GM23338 (cell line): ENCODE measurements around the gene FTO. TPM values are rescaled to one million over a fixed set of nuclear protein-coding genes. Genes with fewer than 3 reads are reported as not detected.

Experiments used
- ATAC-seq: fragments of 200-7000 bp; cut with Tn5 transposase; 3 replicates; pipeline ENCODE4 v1.9.1; 2020
- DNase-seq: peaks from one replicate; pipeline ENCODE4 v3.0.0-alpha.2; 2015; ENCODE audit warnings: low spot score
- H2AFZ ChIP-seq: fragments of 200-600 bp; sonication (generic); 2 replicates; pipeline ENCODE4 v1.8.0; 2016; ENCODE audit warnings: antibody characterized with exemption, mild to moderate bottlenecking, moderate library complexity
- H3F3A ChIP-seq: fragments of 200-600 bp; sonication (generic); replicated peaks from 2 replicates; pipeline ENCODE4 v1.8.0; 2017; ENCODE audit warnings: antibody characterized with exemption, mixed run types, low read depth
- H3K27ac ChIP-seq: fragments of 200-600 bp; sonication (generic); 2 replicates; pipeline ENCODE4 v1.6.1; 2016; ENCODE audit warnings: low read depth
- H3K27me3 ChIP-seq: fragments of 200-600 bp; sonication (generic); 2 replicates; pipeline ENCODE4 v1.8.0; 2016; ENCODE audit warnings: mild to moderate bottlenecking, mixed run types, moderate library complexity; ENCODE audit not compliant: insufficient read depth
- H3K36me3 ChIP-seq: fragments of 200-600 bp; sonication (generic); 2 replicates; pipeline ENCODE4 v1.8.0; 2016; ENCODE audit warnings: mild to moderate bottlenecking; ENCODE audit not compliant: insufficient read depth
- H3K4me1 ChIP-seq: fragments of 200-600 bp; sonication (generic); 2 replicates; pipeline ENCODE4 v1.8.0; 2016; ENCODE audit warnings: mild to moderate bottlenecking, moderate library complexity; ENCODE audit not compliant: insufficient read depth
- H3K4me2 ChIP-seq: fragments of 200-600 bp; sonication (generic); 2 replicates; pipeline ENCODE4 v1.7.1; 2017; ENCODE audit warnings: mixed run types
- H3K4me3 ChIP-seq: fragments of 200-600 bp; sonication (generic); 2 replicates; pipeline ENCODE4 v1.6.1; 2016; ENCODE audit warnings: mixed run types
- H3K79me2 ChIP-seq: fragments of 200-600 bp; sonication (generic); replicated peaks from 2 replicates; pipeline ENCODE4 v1.8.0; 2017; ENCODE audit warnings: mild to moderate bottlenecking; ENCODE audit not compliant: insufficient read depth
- H3K9me2 ChIP-seq: fragments of 200-600 bp; sonication (generic); 2 replicates; pipeline ENCODE4 v1.8.0; 2017; ENCODE audit not compliant: insufficient read depth
- H4K20me1 ChIP-seq: fragments of 200-600 bp; sonication (generic); replicated peaks from 2 replicates; pipeline ENCODE4 v1.8.0; 2017; ENCODE audit warnings: mild to moderate bottlenecking; ENCODE audit not compliant: insufficient read depth
- H3K27ac Mint-ChIP-seq: 2 replicates; pipeline ENCODE4 v1.8.0; 2020; ENCODE audit warnings: inconsistent platforms, mild to moderate bottlenecking, moderate library complexity, mixed read lengths
- H3K27me3 Mint-ChIP-seq: 3 replicates; pipeline ENCODE4 v1.8.0; 2022; ENCODE audit warnings: low read depth, mild to moderate bottlenecking, moderate library complexity, mixed read lengths, inconsistent platforms; ENCODE audit not compliant: insufficient read depth, poor library complexity
- H3K36me3 Mint-ChIP-seq: 3 replicates; pipeline ENCODE4 v1.8.0; 2021; ENCODE audit warnings: low read depth, mild to moderate bottlenecking, inconsistent platforms, moderate library complexity, mixed read lengths
- H3K4me1 Mint-ChIP-seq: 3 replicates; pipeline ENCODE4 v1.8.0; 2020; ENCODE audit warnings: mild to moderate bottlenecking, inconsistent platforms, mixed read lengths
- H3K4me3 Mint-ChIP-seq: 3 replicates; pipeline ENCODE4 v1.8.0; 2021; ENCODE audit warnings: moderate library complexity, mild to moderate bottlenecking, inconsistent platforms, mixed read lengths
- H3K9me3 Mint-ChIP-seq: 3 replicates; pipeline ENCODE4 v1.8.0; 2020; ENCODE audit warnings: moderate library complexity, mild to moderate bottlenecking, inconsistent platforms, mixed read lengths
- CREB1 ChIP-seq: fragments of 250-450 bp; sonication (Bioruptor Pico); IDR thresholded peaks from 2 replicates; pipeline ENCODE4 v1.5.0; 2020; ENCODE audit warnings: low read depth, mild to moderate bottlenecking, moderate library complexity
- ETS1 ChIP-seq: IDR thresholded peaks from 2 replicates; pipeline ENCODE4 v1.6.1; 2016; ENCODE audit warnings: antibody characterized with exemption
- EZH2 ChIP-seq: fragments of 200-600 bp; sonication (generic); IDR thresholded peaks from one replicate; pipeline ENCODE4 v1.8.0; 2017; ENCODE audit warnings: antibody characterized with exemption, mild to moderate bottlenecking, low read depth; ENCODE audit not compliant: unreplicated experiment
- EZH2phosphoT487 ChIP-seq: fragments of 200-600 bp; sonication (generic); IDR thresholded peaks from one replicate; pipeline ENCODE4 v1.8.1; 2018; ENCODE audit warnings: antibody characterized with exemption; ENCODE audit not compliant: unreplicated experiment
- JUNB ChIP-seq: IDR thresholded peaks from one replicate; pipeline ENCODE4 v1.6.1; 2016; ENCODE audit warnings: antibody characterized with exemption; ENCODE audit not compliant: unreplicated experiment
- NANOG ChIP-seq: IDR thresholded peaks from 2 replicates; pipeline ENCODE4 v1.6.1; 2016; ENCODE audit warnings: antibody characterized with exemption, borderline replicate concordance
- POLR2AphosphoS5 ChIP-seq: IDR thresholded peaks from 2 replicates; pipeline ENCODE4 v1.6.1; 2016; ENCODE audit warnings: antibody characterized with exemption, low read depth
- REST ChIP-seq: IDR thresholded peaks from one replicate; pipeline ENCODE4 v1.6.1; 2018; ENCODE audit warnings: antibody characterized with exemption; ENCODE audit not compliant: unreplicated experiment
- STAT1 ChIP-seq: IDR thresholded peaks from one replicate; pipeline ENCODE4 v1.6.1; 2016; ENCODE audit warnings: antibody characterized with exemption; ENCODE audit not compliant: unreplicated experiment
- ZNF114 ChIP-seq: fragments of 250-450 bp; sonication (Bioruptor Pico); IDR thresholded peaks from 2 replicates; pipeline ENCODE4 v1.5.0; 2020; ENCODE audit warnings: mild to moderate bottlenecking, moderate library complexity
- ZNF331 ChIP-seq: fragments of 250-450 bp; sonication (Bioruptor Pico); IDR thresholded peaks from 2 replicates; pipeline ENCODE4 v1.5.0; 2020; ENCODE audit warnings: low read depth, mild to moderate bottlenecking, moderate library complexity
- ZNF462 ChIP-seq: fragments of 250-450 bp; sonication (Bioruptor Pico); IDR thresholded peaks from 2 replicates; pipeline ENCODE4 v1.5.0; 2020; ENCODE audit warnings: mild to moderate bottlenecking, moderate library complexity
- polyA plus RNA-seq: library from polyadenylated mRNA; unstranded; fragments of >200 nt; fragmentation: Nextera tagmentation; extraction: Ambion mirVana; gene quantifications from 2 replicates; pipeline ENCODE4 v1.2.1, GENCODE V29; 2016
- total RNA-seq: library from RNA; depleted of rRNA; stranded (reverse); fragments of >200 nt; shearing (Covaris generic); gene quantifications from 2 replicates; pipeline ENCODE4 v1.2.3, GENCODE V29; 2014
- TF ChIP-seq, protein P1 (sequence below), 2 experiments: fragments of 200-600 bp in 1 of 2; sonication (generic) in 1 of 2; conservative IDR thresholded peaks; 2 replicates each; pipeline versions ENCODE4 v1.5.1 to v1.6.1; 2016 to 2017; ENCODE audit warnings: antibody characterized with exemption in 2 of 2, low read depth in 2 of 2, mild to moderate bottlenecking in 2 of 2, moderate library complexity in 1 of 2

Gene FTO
- total and polyA plus RNA-seq, 2 experiments from 2014 or later: 17.7 to 69.6 TPM

DNA sequence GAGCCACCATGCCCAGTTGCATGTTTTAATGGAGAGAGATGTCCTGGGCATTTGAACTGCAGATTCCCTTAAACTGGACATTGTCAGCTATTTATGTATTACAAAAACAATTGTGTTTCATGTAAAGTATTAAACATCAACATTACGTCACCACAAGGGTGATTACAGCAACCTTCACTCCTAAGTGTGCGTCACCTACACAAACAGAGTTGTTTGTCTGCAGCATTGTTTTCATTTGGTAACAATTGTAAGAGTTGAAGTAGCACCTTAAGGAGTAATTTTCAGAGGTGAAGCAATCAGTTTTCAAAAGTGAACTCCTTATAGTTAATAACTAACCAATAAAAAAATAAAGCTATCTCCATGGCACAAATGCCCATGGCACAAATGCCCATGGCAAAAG is 311.2 kb downstream of the FTO start:
- no peak for ATAC-seq
- Histone ChIP-seq H3K4me3 (no peak overlapping the region), H3K4me2 (no peak overlapping the region), H3F3A (no peaks in the 10 kb centered on the region), H4K20me1 (no peaks in the 10 kb centered on the region), H3K4me1 (peaks cover 19% of the 10 kb centered on the region), H3K79me2 (no peaks in the 10 kb centered on the region), H3K9me2 (peaks cover 12% of the 10 kb centered on the region; the same call in 1 of the 2 replicates), H3K27me3 (no peaks in the 10 kb centered on the region), H3K27ac (no peak overlapping the region), H2AFZ (no peak overlapping the region), H3K36me3 (no peaks in the 10 kb centered on the region)
- Mint-ChIP-seq H3K36me3 (peaks cover 8% of the 10 kb centered on the region; the same call in 2 of the 3 replicates), H3K27ac (no peak overlapping the region), H3K9me3 (peaks cover 5% of the 10 kb centered on the region), H3K4me1 (peaks cover 12% of the 10 kb centered on the region; the same call in 2 of the 3 replicates), H3K27me3 (peaks cover 3% of the 10 kb centered on the region), H3K4me3 (no peak overlapping the region)
- TF ChIP-seq NANOG (no peak), CREB1 (CRISPR knock-in tag) (no peak), ZNF114 (no peak), ZNF331 (no peak), EZH2 (no peak), STAT1 (no peak), ZNF462 (no peak), REST (no peak), POLR2AphosphoS5 (no peak), ETS1 (no peak), EZH2phosphoT487 (no peak), JUNB (no peak)
- TF ChIP-seq, protein P1, sequence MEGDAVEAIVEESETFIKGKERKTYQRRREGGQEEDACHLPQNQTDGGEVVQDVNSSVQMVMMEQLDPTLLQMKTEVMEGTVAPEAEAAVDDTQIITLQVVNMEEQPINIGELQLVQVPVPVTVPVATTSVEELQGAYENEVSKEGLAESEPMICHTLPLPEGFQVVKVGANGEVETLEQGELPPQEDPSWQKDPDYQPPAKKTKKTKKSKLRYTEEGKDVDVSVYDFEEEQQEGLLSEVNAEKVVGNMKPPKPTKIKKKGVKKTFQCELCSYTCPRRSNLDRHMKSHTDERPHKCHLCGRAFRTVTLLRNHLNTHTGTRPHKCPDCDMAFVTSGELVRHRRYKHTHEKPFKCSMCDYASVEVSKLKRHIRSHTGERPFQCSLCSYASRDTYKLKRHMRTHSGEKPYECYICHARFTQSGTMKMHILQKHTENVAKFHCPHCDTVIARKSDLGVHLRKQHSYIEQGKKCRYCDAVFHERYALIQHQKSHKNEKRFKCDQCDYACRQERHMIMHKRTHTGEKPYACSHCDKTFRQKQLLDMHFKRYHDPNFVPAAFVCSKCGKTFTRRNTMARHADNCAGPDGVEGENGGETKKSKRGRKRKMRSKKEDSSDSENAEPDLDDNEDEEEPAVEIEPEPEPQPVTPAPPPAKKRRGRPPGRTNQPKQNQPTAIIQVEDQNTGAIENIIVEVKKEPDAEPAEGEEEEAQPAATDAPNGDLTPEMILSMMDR (conservative IDR thresholded peaks at IDR 0.05; ENCODE audit: low read depth in 2 of 2): no peak
- no peak for DNase-seq
